ENCODE measurements around the gene NRG2.

The NRG2 gene

DNA sequence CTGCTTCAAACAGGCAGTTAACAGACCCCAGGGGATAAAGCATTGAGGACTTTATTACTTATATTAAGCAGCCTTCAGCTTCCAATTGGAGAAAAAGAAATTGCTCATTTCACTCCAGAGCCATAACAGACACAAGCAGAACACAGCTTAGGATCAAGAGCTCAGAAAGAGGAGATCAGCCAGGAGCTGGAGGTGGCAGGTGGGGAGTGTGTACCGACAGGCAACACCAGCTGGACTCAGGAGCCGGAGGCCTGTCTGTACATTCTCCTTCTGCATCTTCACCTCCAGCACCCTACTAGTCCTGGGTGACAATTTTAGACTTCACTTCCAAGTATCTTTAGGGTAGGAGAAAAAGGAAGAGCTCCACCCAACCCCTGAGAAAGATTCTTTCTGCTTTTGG, 35.8 kb downstream of the NRG2 start:
- no peak for DNase-seq (ENCODE audit: low spot score)

DNA sequence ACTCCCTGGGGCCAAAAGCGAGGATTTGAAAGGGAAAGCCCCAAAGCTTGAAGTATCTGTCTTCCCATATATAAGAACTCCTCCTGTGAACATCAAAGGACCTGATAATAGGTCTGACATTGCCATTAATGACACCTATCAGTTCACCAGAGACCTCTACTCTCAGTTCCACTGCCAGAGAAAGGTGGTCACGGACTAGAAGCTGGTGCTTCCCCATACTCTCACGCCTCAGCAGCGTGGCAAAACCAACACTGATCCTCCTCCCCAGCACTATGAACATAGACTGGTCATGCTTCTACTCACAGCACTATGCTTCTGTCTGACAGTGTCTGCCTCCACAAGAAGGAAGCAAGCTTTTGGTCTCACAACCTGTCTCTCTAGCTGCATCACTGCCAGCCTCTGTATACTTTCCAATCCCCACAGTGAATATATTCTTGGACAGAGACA, 37.9 kb downstream of the NRG2 start:
- no peak for DNase-seq (ENCODE audit: low spot score)

DNA sequence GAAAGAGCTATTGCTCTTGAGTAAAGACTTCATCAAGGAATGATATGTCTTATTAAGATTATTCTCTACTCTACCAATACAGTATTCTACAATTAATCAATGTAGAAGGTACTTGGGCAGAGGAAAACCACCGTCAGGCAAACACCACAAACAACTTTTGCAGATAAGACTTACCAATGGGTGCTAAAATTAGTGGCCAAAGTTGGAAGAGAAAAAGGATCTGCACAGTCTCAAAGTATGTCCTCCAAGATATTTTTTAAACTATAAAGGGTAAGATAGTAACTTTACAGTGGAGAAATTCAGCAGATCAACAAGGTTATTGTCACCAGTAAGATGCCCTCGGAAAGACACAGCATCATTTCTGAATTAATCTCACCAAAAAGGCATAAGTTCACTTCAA, 38.9 kb downstream of the NRG2 start:
- DNase-seq (ENCODE audit: low spot score), result no peak

DNA sequence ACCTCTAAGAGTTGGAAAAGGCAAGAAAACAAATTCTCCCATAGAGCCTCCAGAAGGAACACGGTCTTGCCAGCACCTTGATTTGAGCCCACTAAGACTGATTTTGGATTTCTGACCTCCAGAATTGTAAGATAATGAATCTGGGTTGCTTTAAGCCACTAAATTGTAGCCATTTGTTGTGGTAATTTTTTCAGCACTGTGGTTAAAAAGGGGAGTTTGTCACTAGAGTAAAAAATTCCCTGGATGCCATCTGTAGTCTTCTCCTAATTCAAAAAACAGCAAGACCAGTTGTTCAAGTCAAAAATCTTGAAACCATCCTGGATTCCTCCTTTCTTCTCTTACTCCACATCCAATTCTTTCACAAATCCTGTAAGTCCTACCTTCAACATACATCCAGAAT, 39.6 kb downstream of the NRG2 start:
- no peak for DNase-seq (ENCODE audit: low spot score)

DNA sequence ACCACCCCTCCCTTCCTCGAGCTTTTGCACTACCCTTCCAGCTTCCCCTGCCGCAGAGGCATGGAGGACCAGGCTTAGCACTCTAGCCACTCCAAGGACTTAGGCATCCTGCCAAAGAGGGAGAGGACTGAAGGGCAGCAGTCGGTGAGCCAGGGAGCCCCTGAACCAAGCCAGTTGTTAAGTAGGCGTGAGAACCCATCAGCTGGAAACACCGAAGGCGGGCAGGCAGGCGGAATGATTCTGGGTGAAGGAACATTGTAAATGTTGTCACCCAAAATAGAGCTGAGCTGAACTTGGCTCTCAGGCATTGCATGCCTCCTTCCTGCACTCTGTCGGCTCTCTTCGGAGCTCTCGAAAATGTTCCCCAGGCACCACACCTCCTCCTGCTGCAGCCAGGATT, 42.8 kb downstream of the NRG2 start:
- DNase-seq (ENCODE audit: low spot score), result no peak

DNA sequence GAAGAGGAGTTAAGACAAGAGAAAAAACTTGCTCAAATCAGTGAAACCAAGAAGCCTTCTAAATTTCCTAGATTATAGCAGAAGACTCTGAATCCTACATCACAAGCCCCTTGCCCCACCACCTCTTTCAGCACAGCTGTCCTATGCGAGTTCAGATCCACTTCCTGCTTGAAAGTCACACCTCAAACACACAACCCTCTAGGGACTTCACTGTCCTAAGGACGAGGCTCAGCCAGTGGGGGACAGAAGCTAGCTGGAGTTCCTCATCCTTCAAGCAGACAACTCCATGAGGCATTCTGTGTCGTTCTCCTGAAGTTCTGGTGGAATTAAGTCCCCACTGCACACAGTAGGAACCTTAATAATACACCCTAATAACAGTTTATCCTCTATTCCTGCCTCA, 44.3 kb downstream of the NRG2 start:
- no peak for DNase-seq (ENCODE audit: low spot score)

DNA sequence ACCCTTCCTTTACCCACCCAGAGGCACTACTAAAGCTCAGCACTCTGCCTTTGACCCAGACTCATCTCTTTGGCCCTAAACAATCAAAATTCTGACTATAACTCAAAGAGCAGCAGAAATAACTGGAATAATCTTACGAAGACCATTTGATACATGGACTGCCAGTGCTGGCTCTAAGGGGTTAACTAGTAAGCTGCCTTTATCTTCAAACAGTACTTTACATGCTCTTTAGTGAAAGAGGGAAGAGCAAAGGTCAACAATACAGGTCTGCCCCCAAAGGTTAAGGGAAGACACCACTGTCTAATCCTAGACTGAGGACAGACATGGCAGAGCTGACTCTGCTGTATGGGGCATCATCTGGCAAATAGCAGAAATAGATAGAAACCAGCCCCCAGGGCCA, 45.8 kb downstream of the NRG2 start:
- DNase-seq (ENCODE audit: low spot score), result no peak

DNA sequence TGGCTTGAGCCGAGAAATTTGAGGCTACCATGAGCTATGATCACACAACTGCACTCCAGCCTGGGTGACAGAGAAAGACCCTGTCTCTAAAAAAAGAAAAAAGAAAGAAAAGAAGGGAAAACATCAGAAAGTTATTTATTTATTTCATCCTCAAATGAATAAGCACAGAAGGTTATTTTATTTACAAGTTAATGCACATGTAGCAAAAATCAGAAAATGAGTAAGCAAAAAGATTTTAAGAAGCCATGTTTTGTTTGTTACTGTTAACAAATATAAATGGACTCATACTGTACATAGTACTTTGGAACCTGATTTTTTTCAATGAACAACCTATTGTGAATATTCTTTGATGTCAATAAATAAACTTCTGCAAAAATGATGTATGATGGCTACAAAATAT, 47.2 kb downstream of the NRG2 start:
- no peak for DNase-seq (ENCODE audit: low spot score)

DNA sequence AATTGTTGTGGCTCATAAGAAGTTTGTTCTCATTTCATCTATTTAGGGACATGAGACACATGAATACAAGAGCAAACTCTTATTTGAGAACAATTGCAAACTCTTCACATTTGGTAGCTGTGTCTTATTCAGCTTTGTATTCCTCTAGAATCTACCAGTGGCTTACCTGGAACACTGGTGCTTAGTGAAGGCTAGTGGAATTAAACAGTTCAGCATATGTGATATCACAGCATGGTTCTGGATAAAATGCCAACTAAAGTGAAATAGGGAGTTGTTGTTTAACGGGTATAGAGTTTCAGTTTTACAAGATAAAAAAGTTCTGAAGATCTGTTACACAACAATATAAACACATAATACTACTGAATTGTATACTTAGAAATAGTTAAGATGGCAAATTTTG, 48.9 kb downstream of the NRG2 start:
- DNase-seq (ENCODE audit: low spot score), result no peak

DNA sequence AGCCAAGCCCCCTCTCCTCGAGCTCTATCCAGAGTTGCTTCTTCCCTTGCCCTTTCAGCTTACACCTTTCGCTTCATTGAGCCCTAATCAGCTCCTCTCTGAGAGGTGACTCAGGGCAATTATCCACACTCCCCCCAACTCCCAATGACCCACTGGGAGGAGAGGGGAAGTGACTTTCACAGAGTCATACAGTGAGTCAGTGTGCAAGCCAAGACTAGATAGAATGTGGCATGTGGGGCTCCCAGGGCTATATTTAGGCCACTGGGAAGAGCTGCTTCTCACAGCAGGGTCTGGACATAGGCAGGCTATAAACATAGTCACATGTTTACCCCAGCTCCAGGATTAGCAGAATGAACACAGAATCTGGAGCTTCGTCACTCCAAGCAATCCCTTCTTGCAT, 57.4 kb downstream of the NRG2 start:
- DNase-seq (ENCODE audit: low spot score), result peak; percentile 94

DNA sequence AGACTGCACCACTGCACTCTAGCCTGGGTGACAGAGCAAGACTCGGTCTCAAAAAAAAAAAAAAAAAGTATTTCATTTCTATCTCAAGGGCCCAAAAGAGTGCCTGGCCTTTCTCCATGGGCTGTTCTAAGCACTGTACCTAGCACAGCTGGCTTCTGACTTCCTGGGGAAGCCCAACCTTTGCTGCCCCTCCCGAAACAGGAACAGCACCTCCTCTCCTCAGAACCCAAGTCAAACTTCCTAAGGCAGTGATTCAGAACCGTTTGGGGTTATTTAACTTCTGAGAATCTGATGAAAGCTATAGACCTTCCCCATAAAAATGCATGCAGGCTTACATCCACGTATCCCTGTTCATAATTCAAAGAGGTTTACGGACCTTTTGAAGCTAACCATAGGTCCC, 57.8 kb downstream of the NRG2 start:
- DNase-seq (ENCODE audit: low spot score), result no peak

DNA sequence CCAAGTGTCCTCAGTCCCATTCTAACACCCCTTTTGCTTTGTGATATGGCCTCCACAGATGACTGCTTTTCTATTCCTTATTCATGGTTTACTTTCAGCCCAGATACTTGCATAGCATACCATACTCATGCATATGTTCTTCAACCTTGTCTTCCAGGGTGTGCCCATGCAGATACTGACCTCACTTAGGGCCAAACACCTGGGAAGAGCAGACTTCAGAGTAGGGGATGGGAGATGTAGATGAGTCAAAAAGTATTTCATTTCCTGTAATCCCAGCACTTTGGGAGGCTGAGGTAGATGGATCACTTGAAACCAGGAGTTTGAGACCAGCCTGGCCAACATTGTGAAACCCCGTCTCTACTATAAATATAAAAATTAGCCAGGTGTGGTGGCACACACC, 58.3 kb downstream of the NRG2 start:
- no peak for DNase-seq (ENCODE audit: low spot score)

DNA sequence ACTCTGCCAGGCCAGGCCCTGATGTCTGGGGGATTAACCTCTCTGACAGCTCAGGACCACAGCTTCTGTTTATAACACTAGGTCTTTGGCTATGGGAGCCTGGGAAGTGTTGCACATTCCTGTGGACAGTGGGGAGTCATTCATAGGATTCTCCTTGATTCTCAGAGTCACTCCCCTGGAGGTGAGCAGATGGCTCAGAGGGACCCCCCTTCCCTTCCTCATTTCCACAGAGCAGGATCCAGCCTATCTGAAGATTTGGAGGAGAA, 60.2 kb downstream of the NRG2 start:
- DNase-seq (ENCODE audit: low spot score), result peak; percentile 14

DNA sequence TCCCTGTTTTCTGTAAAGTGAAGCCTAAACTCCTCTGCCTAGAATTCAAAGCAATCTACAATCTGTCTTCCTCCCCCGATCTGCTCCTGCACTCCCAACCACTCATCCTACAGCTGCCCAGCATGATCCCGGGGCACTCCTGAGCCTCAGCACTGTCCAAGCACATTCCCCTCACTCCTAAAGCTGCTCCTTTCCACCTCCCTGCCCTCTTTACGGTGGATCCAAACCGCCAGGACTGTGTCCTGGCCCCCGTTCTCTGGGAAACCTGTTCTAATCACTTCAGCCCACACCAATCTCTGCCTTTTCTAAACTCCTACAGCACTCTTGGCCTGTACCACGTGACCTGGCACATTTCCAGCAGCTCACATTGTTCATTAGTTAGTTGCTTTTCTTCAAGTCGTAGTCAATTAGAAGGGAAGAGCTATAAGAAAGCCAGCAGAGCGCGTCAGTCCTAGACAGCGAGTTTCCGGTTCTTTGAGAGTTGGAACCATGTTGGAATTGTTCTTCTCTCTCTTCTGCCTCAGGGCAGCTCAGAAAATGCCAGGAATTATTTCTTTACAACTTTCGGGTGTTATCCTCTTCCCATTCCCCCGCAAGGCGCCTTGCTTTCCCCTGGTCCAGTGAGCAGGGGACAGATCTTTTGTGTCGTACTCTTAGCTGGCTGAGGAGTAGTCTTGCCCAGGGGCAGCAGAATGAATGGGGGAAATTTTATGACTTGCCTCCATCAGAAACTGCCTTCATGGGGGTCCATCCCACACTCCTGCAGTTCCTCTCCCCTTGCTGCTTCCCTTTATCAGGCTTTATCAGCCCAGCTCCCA, 60.7 kb downstream of the NRG2 start:
- no peak for DNase-seq (ENCODE audit: low spot score)

DNA sequence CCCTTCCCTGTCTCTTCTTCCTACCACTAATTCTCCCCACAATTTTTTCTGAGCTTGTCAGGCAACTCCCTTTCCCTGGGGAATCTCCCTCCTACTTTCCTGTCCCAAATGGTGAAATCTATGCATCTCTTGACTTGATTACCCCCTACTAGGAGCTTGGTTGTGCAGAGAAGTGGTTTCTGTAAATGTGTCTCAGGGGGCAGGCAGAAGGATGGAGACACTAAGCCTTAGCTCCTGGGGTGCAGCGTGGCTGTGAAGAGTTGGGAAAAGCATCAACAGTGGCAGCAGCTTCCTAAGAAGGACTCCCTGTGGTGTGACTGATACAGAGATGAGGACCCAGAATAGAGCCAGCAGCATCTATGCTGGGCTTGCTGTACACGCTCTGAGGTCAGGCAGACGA, 62.3 kb downstream of the NRG2 start:
- no peak for DNase-seq (ENCODE audit: low spot score)

DNA sequence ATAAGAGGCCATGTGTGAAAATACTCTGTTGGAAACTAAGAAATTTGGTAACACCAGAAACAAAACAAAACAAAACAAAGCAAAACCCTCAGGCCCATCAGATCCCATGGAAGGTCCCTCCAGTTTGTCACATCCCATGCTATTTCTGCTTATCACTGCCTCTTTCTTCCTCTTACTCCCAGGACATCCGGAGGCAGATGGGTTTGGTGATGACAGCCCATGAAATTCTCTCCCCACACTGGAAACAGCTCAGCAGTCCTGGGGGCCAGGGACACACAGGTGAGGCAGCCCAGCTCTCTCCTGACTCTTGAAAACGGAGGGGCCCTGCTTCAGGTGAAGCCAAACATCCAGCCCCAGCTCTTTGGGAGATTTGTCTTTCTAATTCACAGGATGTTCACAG, 63.2 kb downstream of the NRG2 start:
- DNase-seq (ENCODE audit: low spot score), result no peak

DNA sequence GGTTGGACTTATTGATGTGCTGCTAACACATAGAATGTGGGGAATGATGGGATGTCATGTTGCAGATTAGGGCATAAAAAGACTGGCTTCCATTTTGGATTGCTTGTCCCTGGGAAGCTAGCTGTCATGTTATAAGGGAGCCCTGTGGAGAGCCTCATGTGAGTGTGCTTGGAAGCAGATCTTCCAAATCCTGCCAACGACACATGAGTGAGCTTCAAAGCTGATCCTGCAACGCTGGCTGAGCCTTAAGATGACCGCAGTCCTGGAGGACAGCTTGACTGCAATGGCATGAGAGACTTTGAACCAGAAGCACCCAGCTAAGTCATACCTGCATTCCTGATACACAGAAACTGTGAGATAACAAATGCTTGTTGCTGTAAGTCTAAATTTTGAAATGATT, 63.6 kb downstream of the NRG2 start:
- DNase-seq (ENCODE audit: low spot score), result no peak

DNA sequence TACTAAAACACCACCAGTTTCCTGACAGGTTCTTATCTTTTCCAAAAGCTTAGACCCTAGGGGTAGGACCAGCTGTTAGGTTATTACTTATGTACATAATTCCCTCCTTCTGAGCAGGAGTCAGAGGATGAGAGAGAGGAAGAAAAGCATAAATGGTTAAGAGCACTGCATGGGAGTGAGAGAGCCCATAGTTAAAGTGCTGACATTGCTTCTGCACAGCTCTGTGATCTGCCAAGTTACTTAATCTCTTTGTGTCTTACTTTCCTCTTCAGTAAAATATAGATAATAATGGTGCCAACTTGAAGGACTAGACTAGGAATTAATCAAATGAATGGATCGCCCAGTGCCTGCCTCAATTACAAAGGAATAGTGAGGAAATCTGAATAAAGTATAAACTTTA, 66.4 kb downstream of the NRG2 start:
- no peak for DNase-seq (ENCODE audit: low spot score)

DNA sequence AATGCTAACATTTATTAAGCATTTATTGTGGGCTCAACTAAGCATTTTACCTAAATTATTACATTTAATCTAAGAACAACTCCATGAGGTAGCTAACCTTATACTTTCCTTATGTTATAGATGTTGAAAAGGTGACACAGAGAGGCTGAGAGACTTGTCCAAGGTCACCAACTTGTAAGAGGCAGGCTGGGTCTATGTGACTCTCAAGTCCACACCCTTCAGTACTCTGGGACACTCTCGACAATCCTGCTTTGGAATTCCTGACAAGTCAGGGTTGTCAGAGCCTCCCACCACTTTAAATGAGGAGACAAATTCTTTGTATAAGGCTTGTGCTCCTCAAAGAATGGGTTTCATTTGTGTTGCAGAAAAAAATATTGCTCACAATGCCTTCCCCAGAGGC, 67.2 kb downstream of the NRG2 start:
- DNase-seq (ENCODE audit: low spot score), result no peak

DNA sequence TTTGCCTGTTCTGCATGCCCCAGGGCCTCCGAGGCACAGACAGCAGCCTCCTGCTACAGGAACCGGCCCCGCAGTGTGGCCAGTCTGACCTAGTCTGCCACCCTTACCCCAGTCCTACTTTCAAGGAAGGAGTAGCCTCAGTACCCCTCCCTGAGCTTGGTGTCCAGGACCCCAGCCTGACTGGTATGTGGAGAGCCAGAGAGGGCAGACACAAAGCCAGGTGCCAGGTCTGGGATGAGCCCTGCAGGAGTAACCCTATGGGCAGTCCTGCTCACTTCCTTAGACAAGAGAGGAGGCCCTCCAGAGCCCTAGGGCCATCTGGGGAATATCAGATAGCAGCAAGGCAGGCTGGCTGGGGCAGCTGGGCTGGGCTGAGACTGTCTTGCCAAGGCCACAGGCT, 67.8 kb downstream of the NRG2 start:
- DNase-seq (ENCODE audit: low spot score), result no peak

DNA sequence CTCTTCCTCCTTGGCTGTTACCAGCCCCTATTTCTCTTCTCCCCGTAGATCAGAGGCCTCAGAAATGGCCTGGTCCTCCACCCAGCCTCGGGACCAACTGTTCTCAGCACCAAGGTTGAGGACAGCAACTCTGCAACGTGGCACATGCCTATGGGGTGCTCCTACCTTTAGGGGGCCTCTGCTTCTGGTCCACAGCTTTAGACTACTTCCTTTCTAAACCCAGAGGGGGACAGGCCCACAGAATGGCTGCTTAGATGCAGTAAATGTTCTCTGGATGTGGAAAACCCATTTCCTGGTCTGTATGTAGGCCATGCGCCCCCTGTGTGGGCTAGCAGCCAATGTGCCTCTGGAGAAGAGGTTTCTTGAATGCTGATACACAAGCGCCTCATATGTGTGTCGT, 68.4 kb downstream of the NRG2 start:
- DNase-seq (ENCODE audit: low spot score), result no peak

DNA sequence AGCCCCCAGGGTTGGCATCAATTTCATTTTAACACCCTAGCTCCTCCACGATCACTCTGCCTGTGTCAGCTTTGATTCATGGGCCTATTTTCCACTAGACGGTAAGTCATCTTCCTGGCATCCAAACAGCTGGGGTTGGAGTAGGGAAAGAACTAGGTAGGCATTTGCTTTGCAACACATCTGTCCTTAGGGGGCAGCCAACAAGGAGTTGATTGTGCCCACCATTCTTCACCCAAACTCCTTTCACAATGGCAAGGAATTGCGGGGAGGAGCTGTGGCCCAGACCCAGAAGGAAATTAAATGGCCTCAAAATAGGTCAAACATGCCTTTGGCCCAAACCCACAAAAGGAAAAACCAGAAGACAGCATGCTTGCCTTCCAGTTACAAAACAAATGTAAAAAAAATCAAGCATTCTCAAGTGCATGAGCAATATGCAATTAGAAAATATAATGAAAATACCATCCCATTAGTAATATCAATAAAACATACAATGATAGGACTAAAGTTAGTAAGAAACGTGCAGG, 71.8 kb downstream of the NRG2 start:
- DNase-seq (ENCODE audit: low spot score), result no peak

DNA sequence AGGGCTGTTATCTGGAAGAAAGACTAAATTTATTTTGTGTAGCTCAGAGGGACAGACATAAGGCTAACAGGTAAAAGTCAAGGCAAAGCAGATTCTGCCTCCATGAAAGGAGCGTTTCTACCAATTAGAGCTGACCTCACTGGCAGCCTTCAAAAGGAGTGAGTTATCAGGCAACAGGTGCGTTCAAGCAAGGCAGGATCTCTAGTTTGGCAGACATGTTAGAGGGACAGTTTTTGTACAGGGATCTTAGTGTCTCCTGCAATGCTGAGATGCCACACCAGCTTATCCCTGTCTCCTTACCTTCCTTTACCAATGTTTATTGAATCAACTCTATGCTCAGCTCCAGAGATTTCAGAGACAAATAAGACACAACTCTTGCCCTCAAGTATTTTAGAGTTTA, 73.8 kb downstream of the NRG2 start:
- no peak for DNase-seq (ENCODE audit: low spot score)

DNA sequence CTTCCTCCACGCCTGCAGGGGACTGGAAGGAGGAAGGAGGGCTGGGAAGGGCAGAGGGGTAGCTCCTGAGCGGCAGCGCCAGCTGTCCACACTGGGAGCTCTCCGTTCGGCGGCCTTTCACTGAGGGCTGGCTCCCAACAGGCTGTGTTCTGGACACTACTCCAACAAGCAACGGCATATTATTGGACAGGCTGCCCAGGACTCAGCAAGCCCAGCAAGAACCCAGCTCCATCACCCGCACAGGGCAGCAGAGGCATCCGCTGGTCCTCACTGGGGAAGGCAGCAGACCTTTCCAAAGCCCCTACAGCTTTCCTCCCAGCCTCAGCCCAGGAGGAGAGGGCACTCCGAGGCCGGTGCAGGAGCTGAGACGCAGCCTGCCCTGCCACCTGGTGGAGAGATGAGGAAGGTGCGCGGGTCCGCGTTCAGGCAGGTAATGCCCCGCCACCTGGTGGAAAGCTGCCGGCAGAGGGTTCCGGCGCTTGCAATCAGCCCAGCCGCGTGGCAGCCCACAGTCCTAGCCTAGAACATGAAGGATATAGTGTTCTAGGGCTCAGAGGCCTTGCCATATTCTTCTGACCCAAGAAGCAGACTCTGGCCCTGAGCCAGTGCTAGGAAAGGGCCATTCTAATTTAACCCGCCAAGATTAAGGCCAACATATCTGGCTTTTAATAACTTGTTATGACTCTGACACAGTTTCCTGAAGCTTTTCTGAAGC, 74.4 kb downstream of the NRG2 start:
- DNase-seq (ENCODE audit: low spot score), result peak; percentile 84
